Measurements from ENCODE around the gene TMEM81. TPM values are rescaled to one million over a fixed set of nuclear protein-coding genes. Genes with fewer than 3 reads are reported as not detected.

The TMEM81 gene
- 2.4 and 2.5 TPM in 2 replicates for total RNA-seq (2014; rRNA removed; shearing (Covaris generic))

DNA sequence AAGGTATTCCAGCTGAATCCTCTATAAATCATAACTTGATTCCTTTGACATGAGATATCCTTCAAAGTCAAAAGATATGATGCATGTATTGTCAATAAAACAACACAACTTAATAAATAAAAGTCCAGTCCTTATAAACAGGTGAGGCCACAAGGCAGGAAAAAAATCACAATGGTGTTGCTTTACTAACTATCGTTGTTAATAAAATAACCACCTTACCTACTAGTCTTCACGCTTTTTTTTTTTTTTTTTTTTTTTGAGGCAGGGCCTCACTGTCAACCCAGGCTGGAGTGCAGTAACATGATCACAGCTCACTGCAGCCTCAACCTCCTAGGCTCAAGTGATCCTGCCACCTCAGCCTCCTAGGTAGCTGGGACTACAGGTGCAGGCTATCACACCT, at the start of gene TMEM81:
Gene TMEM81, minus strand, starts transcription at position 101 of the 400 bp plus-strand sequence. CDS start 140 bp downstream, outside the sequence.
- in situ Hi-C loops (cut with HindIII; ENCODE audit: low sequenced_read_pairs) = no loop called here

GRCh38 chr1:205133287-205133686, 49.0 kb upstream of the TMEM81 start:
- DNase-seq (ENCODE audit: low spot score) = no peak
- in situ Hi-C loops (cut with HindIII; ENCODE audit: low sequenced_read_pairs) = no loop called here

More for the DNA sequence above, at the start of gene TMEM81:
- no peak for DNase-seq (ENCODE audit: low spot score)

DNA sequence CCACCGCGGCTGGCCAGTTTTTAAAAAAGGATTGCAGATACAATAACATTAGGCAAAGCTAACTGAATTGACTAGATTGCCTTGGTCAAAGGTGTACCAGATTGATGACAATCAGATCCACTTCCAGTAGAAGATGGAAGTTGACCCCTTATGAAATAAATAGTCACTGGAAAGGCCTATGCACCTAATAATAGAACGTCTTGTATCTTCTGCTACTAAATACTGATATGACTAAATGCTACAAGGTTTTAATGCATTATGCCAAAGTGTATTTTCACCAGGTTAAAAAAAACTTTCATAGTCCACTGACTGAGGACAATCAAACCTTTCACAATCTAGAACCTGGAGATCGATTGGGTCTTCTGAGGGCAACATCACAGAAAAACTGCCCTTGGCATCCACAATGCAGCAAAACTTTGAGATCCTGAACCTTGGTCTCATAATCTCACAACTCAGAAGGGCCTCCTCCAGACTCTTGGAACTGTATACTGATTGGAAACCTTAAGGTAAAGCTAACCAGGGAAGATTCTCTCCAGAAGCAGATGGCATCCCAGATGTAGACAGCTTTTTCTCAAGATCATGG, 45.3 kb upstream of the TMEM81 start:
- in situ Hi-C loops (cut with HindIII; ENCODE audit: low sequenced_read_pairs) = no loop called here
- DNase-seq (ENCODE audit: low spot score) = no peak

- no peak for DNase-seq (ENCODE audit: low spot score)
- in situ Hi-C loops (cut with HindIII; ENCODE audit: low sequenced_read_pairs) = no loop called here
Measured at GRCh38 chr1:205128050-205128449, 43.8 kb upstream of the TMEM81 start.

GRCh38 chr1:205127646-205128045, 43.4 kb upstream of the TMEM81 start:
- in situ Hi-C loops (cut with HindIII; ENCODE audit: low sequenced_read_pairs) = no loop called here
- DNase-seq (ENCODE audit: low spot score) = no peak

DNA sequence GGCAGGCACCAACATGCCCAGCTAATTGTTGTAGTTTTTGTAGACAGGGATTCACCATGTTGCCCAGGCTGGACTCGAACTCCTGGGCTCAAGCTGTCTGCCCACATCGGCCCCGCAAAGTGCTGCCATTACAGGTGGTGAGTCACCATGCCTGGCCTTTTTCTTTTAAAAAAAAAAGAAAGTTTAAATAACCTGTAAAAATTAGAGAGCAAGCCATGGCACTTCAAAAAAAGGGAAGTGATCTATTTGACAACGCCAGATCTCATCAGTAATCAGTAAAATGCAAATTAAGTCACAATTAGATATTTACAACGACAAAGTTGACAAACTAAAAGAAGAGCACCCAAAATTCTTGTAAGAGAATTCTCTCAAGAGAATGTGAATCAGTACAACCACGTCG, 40.5 kb upstream of the TMEM81 start:
- no peak for DNase-seq (ENCODE audit: low spot score)
- in situ Hi-C loops (cut with HindIII; ENCODE audit: low sequenced_read_pairs) = no loop called here

DNA sequence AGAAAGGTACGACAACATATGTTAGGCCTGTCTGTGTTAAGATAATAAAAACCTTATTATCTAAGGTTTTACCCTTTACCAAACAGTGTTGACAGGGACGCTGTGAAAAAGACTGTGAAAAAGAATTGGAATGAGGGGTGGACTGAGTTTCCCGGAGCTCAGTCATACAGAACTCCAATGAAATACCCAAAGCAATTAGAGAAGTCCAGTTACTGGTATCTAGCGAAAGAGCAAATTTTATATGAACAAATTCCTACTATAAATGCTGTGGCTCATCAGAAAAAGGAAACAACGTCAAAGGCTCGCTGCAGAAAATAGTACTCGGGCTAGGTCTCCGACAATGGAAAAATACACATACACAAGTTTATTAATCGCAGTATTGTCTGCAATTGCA, 38.2 kb upstream of the TMEM81 start:
- in situ Hi-C loops (cut with HindIII; ENCODE audit: low sequenced_read_pairs) = no loop called here
- no peak for DNase-seq (ENCODE audit: low spot score)

DNA sequence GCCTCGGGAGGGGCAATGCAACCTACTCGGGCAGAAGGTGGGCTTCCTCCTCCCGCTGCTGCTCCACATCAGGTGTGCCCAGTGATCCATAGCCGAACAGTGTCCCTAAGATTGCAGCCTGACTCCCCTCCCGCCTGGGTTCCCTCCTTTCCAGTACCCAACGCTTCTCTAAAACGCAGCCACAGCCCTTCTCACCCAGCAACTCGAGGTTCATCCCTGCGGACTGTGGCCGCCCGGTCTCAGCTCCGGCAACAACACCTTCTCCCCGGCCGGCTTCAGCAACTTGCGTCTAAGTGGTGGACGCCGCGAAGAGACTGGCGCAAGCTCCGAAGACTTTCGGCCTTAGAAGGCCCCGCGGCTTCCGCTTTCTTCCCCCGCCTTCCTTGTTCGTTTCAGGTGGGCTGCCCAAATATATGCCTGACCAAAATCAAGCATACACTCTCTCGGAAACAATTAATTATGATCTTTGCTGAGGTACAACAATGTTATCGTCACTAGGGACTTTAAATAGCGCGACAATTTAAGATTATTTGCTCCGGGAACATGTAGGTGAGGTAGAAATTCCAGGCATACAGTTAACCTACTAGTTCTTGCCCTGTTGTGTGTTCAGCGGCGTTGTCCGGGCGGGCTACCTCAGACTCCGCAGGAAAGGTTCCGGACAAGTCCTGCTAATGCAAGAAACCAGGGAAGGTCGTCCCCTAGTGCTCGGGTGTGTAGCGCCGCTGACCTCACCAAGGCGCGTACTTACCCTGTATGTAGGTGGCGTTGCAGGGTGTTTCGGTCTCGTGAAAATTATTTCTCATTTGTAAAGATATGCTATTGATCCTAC, 37.6 kb upstream of the TMEM81 start, which contains the start of gene RBBP5:
Gene RBBP5, minus strand, starts transcription at position 319 of the 829 bp plus-strand sequence. Its CDS starts 105 bp downstream, at position 214.
- peak; percentile 96 for DNase-seq (ENCODE audit: low spot score)
- in situ Hi-C loops (cut with HindIII; ENCODE audit: low sequenced_read_pairs) = no loop called here

- in situ Hi-C loops (cut with HindIII; ENCODE audit: low sequenced_read_pairs) = no loop called here
- DNase-seq (ENCODE audit: low spot score) = no peak
Measured at GRCh38 chr1:205118752-205119151, 34.5 kb upstream of the TMEM81 start.

DNA sequence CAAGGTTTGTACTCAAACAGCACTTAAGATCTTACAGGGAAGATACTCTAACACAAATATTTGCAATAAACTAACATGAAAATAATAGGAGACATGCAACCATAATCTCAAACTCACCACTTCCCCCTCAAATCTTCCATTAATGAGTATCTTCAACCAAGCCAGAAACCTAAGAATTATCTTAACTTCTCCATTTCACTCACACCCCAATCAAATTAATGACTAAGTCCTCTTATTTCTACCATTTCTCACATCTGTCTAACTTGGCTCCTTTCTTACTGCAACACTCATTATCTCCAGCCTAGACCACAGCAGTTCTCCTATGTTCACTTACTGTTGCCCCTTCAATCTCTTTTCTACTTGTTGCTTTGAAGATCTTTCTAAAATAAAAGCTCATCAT, 27.1 kb upstream of the TMEM81 start:
- DNase-seq (ENCODE audit: low spot score) = no peak
- in situ Hi-C loops (cut with HindIII; ENCODE audit: low sequenced_read_pairs) = no loop called here

- in situ Hi-C loops (cut with HindIII; ENCODE audit: low sequenced_read_pairs) = no loop called here
- no peak for DNase-seq (ENCODE audit: low spot score)
Measured at GRCh38 chr1:205109711-205110110, 25.5 kb upstream of the TMEM81 start.

DNA sequence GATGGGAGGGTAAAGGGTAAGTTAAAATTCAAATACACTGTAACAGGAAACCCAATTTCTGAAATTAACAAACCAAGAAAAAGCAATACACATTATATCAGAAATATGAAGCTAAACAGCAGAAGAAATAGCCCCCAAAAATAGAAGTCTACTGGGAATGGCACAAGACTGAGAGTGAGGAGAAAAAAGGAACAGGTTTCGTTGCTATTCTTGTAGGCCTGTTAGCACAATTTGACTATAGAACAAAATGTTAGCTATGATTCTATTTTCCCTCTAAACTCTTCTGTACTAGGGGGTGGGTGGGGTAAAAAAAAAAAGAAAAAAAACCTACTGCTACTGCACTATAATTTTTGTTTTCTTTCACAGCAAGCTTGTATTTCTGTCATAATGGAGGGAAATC, 25.0 kb upstream of the TMEM81 start:
- in situ Hi-C loops (cut with HindIII; ENCODE audit: low sequenced_read_pairs) = no loop called here

GRCh38 chr1:205108464-205108863, 24.2 kb upstream of the TMEM81 start:
- in situ Hi-C loops (cut with HindIII; ENCODE audit: low sequenced_read_pairs) = no loop called here
- no peak for DNase-seq (ENCODE audit: low spot score)

More for the DNA sequence above, 25.0 kb upstream of the TMEM81 start:
- DNase-seq (ENCODE audit: low spot score) = no peak

DNA sequence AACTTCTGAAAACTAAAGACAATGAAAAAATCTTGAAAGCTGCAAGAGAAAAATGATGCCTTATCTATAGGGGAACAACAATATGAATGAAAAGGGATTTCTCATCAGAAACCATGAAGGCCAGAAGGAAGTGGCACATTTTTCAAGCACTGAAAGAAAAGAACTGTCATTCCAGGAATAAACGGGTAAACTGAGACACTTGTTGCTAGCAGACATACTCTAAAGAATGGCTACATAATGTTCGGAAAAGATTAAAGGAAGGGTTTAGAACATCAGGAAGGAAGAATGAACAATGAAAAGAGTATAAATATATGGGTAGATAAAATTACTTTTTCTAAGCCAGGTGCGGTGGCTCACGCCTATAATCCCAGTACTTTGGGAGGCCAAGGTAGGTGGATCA, 23.1 kb upstream of the TMEM81 start:
- in situ Hi-C loops (cut with HindIII; ENCODE audit: low sequenced_read_pairs) = no loop called here
- DNase-seq (ENCODE audit: low spot score) = no peak

DNA sequence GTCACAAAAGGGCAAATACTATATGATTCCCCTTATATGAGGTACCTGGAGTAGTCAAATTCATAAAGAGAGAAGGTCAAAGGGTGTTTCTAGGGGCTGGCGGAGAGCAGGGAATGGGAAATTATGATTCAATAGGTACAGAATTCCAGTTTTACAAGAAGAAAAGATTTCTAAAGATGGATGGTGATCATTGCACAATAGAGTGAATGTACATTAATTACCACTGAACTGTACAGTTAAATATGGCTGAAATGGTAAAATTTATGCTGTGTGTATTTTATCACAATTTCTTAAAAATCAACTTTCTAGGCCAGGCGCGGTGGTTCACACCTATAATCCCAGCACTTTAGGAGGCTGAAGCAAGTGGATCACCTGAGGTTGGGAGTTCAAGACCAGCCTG, 18.1 kb upstream of the TMEM81 start:
- in situ Hi-C loops (cut with HindIII; ENCODE audit: low sequenced_read_pairs) = no loop called here
- DNase-seq (ENCODE audit: low spot score) = no peak

DNA sequence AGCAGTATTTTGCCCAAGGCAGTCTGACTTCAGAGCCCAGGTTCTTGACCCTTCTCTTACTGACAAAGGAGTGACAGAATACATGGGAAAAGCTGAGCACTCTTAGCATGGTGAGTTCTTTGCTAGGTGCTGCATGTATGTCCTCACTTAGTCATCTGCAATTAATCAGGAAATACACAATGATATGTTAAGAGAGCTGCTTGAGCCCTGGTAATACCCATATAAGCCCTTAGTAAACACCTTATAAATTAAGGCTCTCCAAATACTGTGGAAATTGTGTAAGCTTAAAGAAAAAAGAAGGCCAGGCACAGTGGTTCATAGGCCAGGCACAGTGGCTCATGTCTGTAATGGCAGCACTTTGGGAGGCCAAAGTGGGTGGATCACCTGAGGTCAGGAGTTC, 14.0 kb upstream of the TMEM81 start:
- in situ Hi-C loops (cut with HindIII; ENCODE audit: low sequenced_read_pairs) = no loop called here
- DNase-seq (ENCODE audit: low spot score) = no peak

- DNase-seq (ENCODE audit: low spot score) = no peak
- in situ Hi-C loops (cut with HindIII; ENCODE audit: low sequenced_read_pairs) = no loop called here
Measured at GRCh38 chr1:205095422-205095821, 11.2 kb upstream of the TMEM81 start.

DNA sequence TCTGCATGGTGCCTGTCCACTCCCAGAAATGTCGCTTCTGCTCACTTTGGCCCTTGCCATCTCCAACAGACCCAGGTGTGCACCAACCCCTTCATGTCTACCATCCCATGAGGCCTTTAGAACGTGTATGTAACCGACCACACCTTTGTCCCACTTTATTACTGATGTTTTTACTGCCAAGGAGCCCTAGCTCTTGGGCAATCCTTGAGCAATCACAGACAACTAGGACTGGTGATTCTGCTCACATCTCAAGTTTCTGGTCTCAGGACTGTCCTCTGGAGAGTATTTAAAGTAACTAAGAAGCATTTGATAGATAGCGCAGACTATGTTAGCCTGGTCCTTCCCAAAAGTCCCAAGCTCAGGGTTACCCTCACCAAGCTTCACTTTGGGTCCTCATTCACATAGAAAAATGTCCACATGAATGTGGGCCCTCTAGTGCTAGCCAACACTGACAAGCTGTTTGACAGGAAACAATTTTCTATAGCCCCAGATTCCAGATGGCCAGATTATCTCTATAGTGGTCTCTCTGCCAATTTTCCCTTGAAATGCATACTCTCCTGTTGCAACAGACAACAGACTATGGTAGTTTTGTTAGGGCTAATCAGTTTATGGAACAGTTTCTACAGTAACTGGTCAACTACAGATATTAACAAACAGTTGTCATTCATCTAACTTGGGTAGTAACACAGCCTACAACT, 6.9 kb upstream of the TMEM81 start:
- in situ Hi-C loops (cut with HindIII; ENCODE audit: low sequenced_read_pairs) = no loop called here
- peak; percentile 73 for DNase-seq (ENCODE audit: low spot score)

DNA sequence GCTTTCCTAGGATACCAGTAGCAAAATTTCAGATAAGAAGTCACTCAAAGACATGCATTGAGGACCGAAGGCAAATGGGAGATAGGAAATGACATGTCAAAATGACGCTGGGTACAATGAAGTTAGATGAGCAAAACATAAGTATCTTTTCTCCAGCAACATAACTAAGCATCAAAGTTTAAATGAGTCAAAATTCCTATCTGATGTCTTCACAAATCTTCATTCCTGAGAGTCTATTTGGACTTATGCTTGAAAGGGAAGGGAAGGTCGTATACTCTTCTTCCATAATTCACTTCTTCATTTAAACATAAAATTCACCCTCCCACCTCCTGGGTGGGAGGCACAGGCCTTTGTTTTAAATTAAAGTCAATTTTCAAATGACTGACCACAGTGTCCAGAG, 4.1 kb upstream of the TMEM81 start:
- no peak for DNase-seq (ENCODE audit: low spot score)
- in situ Hi-C loops (cut with HindIII; ENCODE audit: low sequenced_read_pairs) = no loop called here

DNA sequence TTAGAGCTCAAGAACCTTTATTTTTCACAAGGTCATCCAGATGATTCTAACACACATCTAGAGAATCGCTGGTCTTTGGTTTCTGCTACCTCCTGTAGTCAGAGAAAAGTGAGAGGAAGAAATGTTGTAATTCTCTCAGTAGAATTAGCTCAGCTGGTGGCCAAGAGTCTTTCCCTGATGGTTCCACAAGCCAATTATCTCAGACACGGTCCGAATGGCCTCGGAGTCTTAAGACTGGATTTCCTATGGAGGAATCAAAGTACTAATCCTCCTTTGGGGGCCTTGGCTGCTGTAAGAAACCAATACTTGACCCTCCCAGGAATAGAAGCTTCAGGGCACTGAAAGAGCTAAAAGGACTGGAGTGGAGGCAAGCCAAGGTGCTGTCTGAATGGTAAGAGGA, 1.8 kb downstream of the TMEM81 start:
- in situ Hi-C loops (cut with HindIII; ENCODE audit: low sequenced_read_pairs) = no loop called here
- no peak for DNase-seq (ENCODE audit: low spot score)
